Liver (tissue), 9 donors: ENCODE results near the gene NOC4L. TPM values are rescaled to one million over a fixed set of nuclear protein-coding genes. Genes with fewer than 3 reads are reported as not detected.

ENCODE experiments used
- DNase-seq: peaks from one replicate; pipeline ENCODE4 v3.0.0-alpha.2; 2017; ENCODE audit warnings: low spot score
- H3K27ac ChIP-seq, 2 donors: one replicate each; pipeline ENCODE4 v1.7.0; 2013; ENCODE audit warnings: inconsistent platforms in 2 of 2, low read length in 2 of 2, control low read depth in 1 of 2, low read depth in 1 of 2, mild to moderate bottlenecking in 1 of 2
- H3K27me3 ChIP-seq, 4 donors: one replicate each; pipeline versions ENCODE4 v1.6.1 to v1.7.0; 2013; ENCODE audit warnings: low read length in 3 of 4, inconsistent platforms in 1 of 4, mild to moderate bottlenecking in 1 of 4, moderate library complexity in 1 of 4; ENCODE audit not compliant: control insufficient read depth in 4 of 4, insufficient read depth in 4 of 4
- H3K36me3 ChIP-seq, 4 donors: one replicate each; pipeline versions ENCODE4 v1.6.1 to v1.7.0; 2013; ENCODE audit warnings: low read length in 3 of 4, mild to moderate bottlenecking in 3 of 4, low read depth in 1 of 4, moderate library complexity in 1 of 4; ENCODE audit not compliant: control insufficient read depth in 4 of 4, insufficient read depth in 3 of 4
- H3K4me1 ChIP-seq, 4 donors: one replicate each; pipeline versions ENCODE4 v1.6.1 to v1.7.0; 2013; ENCODE audit warnings: low read length in 3 of 4, mild to moderate bottlenecking in 3 of 4, moderate library complexity in 1 of 4; ENCODE audit not compliant: control insufficient read depth in 4 of 4, insufficient read depth in 4 of 4
- H3K4me3 ChIP-seq, 3 donors: one replicate each; pipeline versions ENCODE4 v1.6.1 to v1.7.0; 2013; ENCODE audit warnings: low read length in 3 of 3, control low read depth in 1 of 3, low read depth in 1 of 3, mild to moderate bottlenecking in 1 of 3
- H3K9ac ChIP-seq, 2 donors: one replicate each; pipeline ENCODE4 v1.7.0; 2013; ENCODE audit warnings: low read length in 2 of 2, mild to moderate bottlenecking in 2 of 2, moderate library complexity in 2 of 2, control low read depth in 1 of 2, low read depth in 1 of 2
- H3K9me3 ChIP-seq, 4 donors: one replicate each; pipeline versions ENCODE4 v1.6.1 to v1.7.0; 2013; ENCODE audit warnings: low read length in 3 of 4; ENCODE audit not compliant: control insufficient read depth in 4 of 4
- EGR1 ChIP-seq, 2 donors: IDR thresholded peaks; 2 replicates each; pipeline ENCODE4 v1.6.1; 2016 to 2018; ENCODE audit warnings: antibody characterized with exemption in 2 of 2, low read depth in 2 of 2
- FOXA1 ChIP-seq: IDR thresholded peaks from 2 replicates; pipeline ENCODE4 v1.6.1; 2016; ENCODE audit warnings: antibody characterized with exemption
- FOXA2 ChIP-seq: IDR thresholded peaks from 2 replicates; pipeline ENCODE4 v1.6.1; 2016; ENCODE audit warnings: antibody characterized with exemption
- GABPA ChIP-seq, 2 donors: IDR thresholded peaks in 1 of 2; conservative IDR thresholded peaks in 1 of 2; 2 replicates each; pipeline ENCODE4 v1.6.1; 2016; ENCODE audit warnings: antibody characterized with exemption in 2 of 2, mild to moderate bottlenecking in 1 of 2, moderate library complexity in 1 of 2
- HNF4A ChIP-seq, 2 donors: conservative IDR thresholded peaks; 2 replicates each; pipeline ENCODE4 v1.6.1; 2016; ENCODE audit warnings: antibody characterized with exemption in 2 of 2, mild to moderate bottlenecking in 2 of 2
- HNF4G ChIP-seq: IDR thresholded peaks from 2 replicates; pipeline ENCODE4 v1.6.1; 2016; ENCODE audit warnings: antibody characterized with exemption
- JUND ChIP-seq, 2 donors: IDR thresholded peaks; 2 replicates each; pipeline ENCODE4 v1.6.1; 2016; ENCODE audit warnings: antibody characterized with exemption in 2 of 2
- NR2F2 ChIP-seq: IDR thresholded peaks from 2 replicates; pipeline ENCODE4 v1.6.1; 2016; ENCODE audit warnings: antibody characterized with exemption
- RAD21 ChIP-seq, 2 donors: IDR thresholded peaks; 2 replicates each; pipeline ENCODE4 v1.6.1; 2016; ENCODE audit warnings: antibody characterized with exemption in 2 of 2, mild to moderate bottlenecking in 2 of 2
- RXRA ChIP-seq, 2 donors: IDR thresholded peaks; 2 replicates each; pipeline ENCODE4 v1.6.1; 2017 to 2018; ENCODE audit warnings: antibody characterized with exemption in 2 of 2, mild to moderate bottlenecking in 1 of 2
- SP1 ChIP-seq: IDR thresholded peaks from 2 replicates; pipeline ENCODE4 v1.6.1; 2018; ENCODE audit warnings: antibody characterized with exemption, mild to moderate bottlenecking
- TAF1 ChIP-seq: conservative IDR thresholded peaks from 2 replicates; pipeline ENCODE4 v1.6.1; 2016; ENCODE audit warnings: antibody characterized with exemption, mild to moderate bottlenecking
- YY1 ChIP-seq: IDR thresholded peaks from 2 replicates; pipeline ENCODE4 v1.6.1; 2016; ENCODE audit warnings: antibody characterized with exemption, mild to moderate bottlenecking
- WGBS: extraction: QIAGEN DNeasy Blood & Tissue Kit; methylation state at CpG from one replicate; pipeline ENCODE4 v1.1.7; 2013; 5-methylcytosine and 5-hydroxymethylcytosine counted together
- polyA plus RNA-seq, 2 donors: library from polyadenylated mRNA; stranded (reverse) in 1 of 2; unstranded in 1 of 2; fragments of 200-250 nt in 1 of 2; fragments of >200 nt in 1 of 2; fragmentation: Nextera tagmentation in 1 of 2; extraction: Ambion mirVana in 1 of 2; gene quantifications; one replicate each; pipeline versions ENCODE4 v1.2.1 to v1.2.3, GENCODE V29; 2013 to 2015
- total RNA-seq, 2 donors: library from RNA; depleted of rRNA; stranded (reverse); fragments of >200 nt; gene quantifications; one replicate each; pipeline ENCODE4 v1.2.3, GENCODE V29; 2014
- TF ChIP-seq, protein P1 (sequence below): IDR thresholded peaks from 2 replicates; pipeline ENCODE4 v1.6.1; 2016; ENCODE audit warnings: antibody characterized with exemption, mild to moderate bottlenecking
- TF ChIP-seq, protein P2 (sequence below): IDR thresholded peaks from 2 replicates; pipeline ENCODE4 v1.6.1; 2016; ENCODE audit warnings: antibody characterized with exemption
- TF ChIP-seq, protein P3 (sequence below): IDR thresholded peaks from 2 replicates; pipeline ENCODE4 v1.6.1; 2016; ENCODE audit warnings: antibody characterized with exemption
- TF ChIP-seq, protein P4 (sequence below): IDR thresholded peaks from 2 replicates; pipeline ENCODE4 v1.6.1; 2016; ENCODE audit warnings: antibody characterized with exemption
- donor health status: healthy.
- donor health status: healthy.
- donor health status: healthy.
- donor health status: healthy.
- donor health status: healthy.

The NOC4L gene
- total and polyA plus RNA-seq, 4 donors, result 6.4 to 11.6 (median 8.4) TPM

DNA sequence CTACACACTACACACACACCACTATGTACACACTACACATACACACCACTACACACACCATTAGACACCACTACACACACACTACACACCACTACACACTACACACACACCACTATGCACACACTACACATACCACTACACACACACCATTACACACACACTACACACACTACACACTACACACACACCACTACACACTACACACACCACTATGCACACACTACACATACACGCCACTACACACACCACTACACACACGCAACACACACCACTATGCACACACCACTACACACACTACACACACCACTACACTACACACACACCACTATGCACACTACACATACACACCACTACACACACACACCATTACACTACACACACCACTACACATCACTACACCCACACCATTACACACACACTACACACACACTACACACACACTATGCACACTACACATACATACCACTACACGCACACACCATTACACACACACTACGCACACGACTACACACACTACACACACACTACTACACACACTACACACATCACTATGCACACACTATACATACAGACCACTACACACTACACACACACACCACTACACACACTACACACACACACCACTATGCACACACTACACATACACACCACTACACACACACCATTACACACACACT lies 13.6 kb downstream of the NOC4L start:
- Histone ChIP-seq H3K9ac (no peak overlapping the region), H3K9me3 (no peaks in the 10 kb centered on the region), H3K27me3 (no peaks in the 10 kb centered on the region), H3K4me3 (no peak overlapping the region), H3K36me3 (peaks cover 0 to 7% (median 0%) of the 10 kb centered on the region in 4 donors), H3K4me1 (peaks cover 2 to 15% (median 11%) of the 10 kb centered on the region in 4 donors), H3K27ac (no peak overlapping the region)
- no peak for DNase-seq
- no peak for TF ChIP-seq FOXA2
- no peak for TF ChIP-seq TAF1
- no peak for TF ChIP-seq RAD21 (IDR thresholded peaks at IDR 0.05)
- no peak for TF ChIP-seq EGR1 (IDR thresholded peaks at IDR 0.05; ENCODE audit: low read depth in 2 of 2)
- TF ChIP-seq, protein P1, sequence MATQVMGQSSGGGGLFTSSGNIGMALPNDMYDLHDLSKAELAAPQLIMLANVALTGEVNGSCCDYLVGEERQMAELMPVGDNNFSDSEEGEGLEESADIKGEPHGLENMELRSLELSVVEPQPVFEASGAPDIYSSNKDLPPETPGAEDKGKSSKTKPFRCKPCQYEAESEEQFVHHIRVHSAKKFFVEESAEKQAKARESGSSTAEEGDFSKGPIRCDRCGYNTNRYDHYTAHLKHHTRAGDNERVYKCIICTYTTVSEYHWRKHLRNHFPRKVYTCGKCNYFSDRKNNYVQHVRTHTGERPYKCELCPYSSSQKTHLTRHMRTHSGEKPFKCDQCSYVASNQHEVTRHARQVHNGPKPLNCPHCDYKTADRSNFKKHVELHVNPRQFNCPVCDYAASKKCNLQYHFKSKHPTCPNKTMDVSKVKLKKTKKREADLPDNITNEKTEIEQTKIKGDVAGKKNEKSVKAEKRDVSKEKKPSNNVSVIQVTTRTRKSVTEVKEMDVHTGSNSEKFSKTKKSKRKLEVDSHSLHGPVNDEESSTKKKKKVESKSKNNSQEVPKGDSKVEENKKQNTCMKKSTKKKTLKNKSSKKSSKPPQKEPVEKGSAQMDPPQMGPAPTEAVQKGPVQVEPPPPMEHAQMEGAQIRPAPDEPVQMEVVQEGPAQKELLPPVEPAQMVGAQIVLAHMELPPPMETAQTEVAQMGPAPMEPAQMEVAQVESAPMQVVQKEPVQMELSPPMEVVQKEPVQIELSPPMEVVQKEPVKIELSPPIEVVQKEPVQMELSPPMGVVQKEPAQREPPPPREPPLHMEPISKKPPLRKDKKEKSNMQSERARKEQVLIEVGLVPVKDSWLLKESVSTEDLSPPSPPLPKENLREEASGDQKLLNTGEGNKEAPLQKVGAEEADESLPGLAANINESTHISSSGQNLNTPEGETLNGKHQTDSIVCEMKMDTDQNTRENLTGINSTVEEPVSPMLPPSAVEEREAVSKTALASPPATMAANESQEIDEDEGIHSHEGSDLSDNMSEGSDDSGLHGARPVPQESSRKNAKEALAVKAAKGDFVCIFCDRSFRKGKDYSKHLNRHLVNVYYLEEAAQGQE, result no peak
- TF ChIP-seq, protein P2, sequence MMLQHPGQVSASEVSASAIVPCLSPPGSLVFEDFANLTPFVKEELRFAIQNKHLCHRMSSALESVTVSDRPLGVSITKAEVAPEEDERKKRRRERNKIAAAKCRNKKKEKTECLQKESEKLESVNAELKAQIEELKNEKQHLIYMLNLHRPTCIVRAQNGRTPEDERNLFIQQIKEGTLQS, result no peak
- TF ChIP-seq, protein P3, sequence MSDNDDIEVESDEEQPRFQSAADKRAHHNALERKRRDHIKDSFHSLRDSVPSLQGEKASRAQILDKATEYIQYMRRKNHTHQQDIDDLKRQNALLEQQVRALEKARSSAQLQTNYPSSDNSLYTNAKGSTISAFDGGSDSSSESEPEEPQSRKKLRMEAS, result no peak
- TF ChIP-seq RXRA (IDR thresholded peaks at IDR 0.05), result no peak
- TF ChIP-seq JUND (IDR thresholded peaks at IDR 0.05), result no peak
- no peak for TF ChIP-seq NR2F2
- TF ChIP-seq, protein P4, sequence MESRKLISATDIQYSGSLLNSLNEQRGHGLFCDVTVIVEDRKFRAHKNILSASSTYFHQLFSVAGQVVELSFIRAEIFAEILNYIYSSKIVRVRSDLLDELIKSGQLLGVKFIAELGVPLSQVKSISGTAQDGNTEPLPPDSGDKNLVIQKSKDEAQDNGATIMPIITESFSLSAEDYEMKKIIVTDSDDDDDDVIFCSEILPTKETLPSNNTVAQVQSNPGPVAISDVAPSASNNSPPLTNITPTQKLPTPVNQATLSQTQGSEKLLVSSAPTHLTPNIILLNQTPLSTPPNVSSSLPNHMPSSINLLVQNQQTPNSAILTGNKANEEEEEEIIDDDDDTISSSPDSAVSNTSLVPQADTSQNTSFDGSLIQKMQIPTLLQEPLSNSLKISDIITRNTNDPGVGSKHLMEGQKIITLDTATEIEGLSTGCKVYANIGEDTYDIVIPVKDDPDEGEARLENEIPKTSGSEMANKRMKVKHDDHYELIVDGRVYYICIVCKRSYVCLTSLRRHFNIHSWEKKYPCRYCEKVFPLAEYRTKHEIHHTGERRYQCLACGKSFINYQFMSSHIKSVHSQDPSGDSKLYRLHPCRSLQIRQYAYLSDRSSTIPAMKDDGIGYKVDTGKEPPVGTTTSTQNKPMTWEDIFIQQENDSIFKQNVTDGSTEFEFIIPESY, result no peak
- TF ChIP-seq HNF4A (conservative IDR thresholded peaks at IDR 0.05), result no peak
- TF ChIP-seq HNF4G, result no peak
- TF ChIP-seq SP1, result no peak
- TF ChIP-seq YY1, result no peak
- 97% methylated on average over 5 of the region's 5 CpGs for WGBS

DNA sequence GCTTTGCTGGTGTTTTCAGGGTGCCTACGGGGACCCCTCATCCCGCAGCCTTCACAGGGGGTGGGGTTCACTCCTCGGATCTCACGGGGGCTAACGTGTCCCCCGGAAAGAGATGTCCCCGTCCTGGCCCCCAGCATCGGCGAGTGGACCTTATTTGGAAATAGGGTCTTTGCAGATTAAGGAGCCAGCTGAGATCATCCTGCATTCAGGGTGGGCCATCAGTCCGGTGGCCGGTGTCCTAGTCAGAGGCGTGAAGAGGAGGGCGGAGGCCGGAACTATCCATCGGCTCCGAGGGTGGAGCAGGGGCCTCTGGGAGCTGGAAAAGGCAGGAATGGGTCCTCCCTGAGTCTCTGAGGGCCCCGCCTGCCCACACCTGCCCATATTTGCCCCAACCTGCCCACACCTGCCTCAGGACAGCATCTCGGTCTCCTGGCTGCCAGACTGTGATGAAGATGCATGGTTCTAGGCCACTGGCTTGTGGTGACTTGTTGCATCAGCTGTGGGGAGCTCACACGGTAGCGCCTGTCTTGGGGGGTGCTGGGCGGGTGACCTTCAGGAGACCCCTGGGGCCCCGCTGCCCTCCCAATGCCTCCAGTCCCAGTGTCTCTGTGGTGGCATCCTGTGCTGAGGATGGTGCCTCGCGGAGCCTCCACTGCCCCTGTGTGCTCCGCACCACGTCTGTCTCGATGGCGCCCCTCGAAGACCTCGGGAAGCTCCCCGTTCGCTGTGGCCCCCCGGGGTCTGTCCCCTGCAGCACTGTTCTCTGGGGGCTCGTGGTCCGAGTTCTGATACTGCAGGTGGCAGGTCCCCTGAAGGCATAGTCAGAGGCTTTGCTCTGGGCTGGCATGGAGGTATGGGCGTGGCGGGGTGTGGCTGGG lies 14.7 kb downstream of the NOC4L start:
- H3K4me3 ChIP-seq, result no peak overlapping the region
- peaks cover 0 to 7% (median 0%) of the 10 kb centered on the region in 4 donors for H3K36me3 ChIP-seq
- WGBS, result 96% methylated on average over 37 of the region's 37 CpGs
- no peak for TF ChIP-seq SP1
- no peak for TF ChIP-seq GABPA (IDR thresholded peaks at IDR 0.05 in 1 of 2, conservative IDR thresholded peaks at IDR 0.05 in 1 of 2)
- TF ChIP-seq, protein P3, result no peak
- no peak for TF ChIP-seq JUND (IDR thresholded peaks at IDR 0.05)
- no peak for TF ChIP-seq EGR1 (IDR thresholded peaks at IDR 0.05; ENCODE audit: low read depth in 2 of 2)
- no peak for TF ChIP-seq HNF4G
- no peak for TF ChIP-seq HNF4A (conservative IDR thresholded peaks at IDR 0.05)
- TF ChIP-seq FOXA1, result no peak
- TF ChIP-seq RXRA (IDR thresholded peaks at IDR 0.05), result no peak
- H3K27me3 ChIP-seq, result no peaks in the 10 kb centered on the region
- no peak overlapping the region for H3K27ac ChIP-seq
- H3K9me3 ChIP-seq, result no peaks in the 10 kb centered on the region
- H3K9ac ChIP-seq, result no peak overlapping the region
- H3K4me1 ChIP-seq, result peaks cover 2 to 16% (median 13%) of the 10 kb centered on the region in 4 donors
- no peak for DNase-seq
